Measurements from ENCODE around the gene HPF1. TPM values are rescaled to one million over a fixed set of nuclear protein-coding genes. Genes with fewer than 3 reads are reported as not detected.

The HPF1 gene
- total RNA-seq (2021) (34.3 to 40.0 TPM (median 35.5 TPM) in 3 replicates), Bru-seq, nascent RNA (percentile 76 among the genes with signal in this experiment)
- long read RNA-seq, experiment 1, transcript HPF1-201 (8 exons, 1,230 nt) = major isoform, 134 of 167 reads
- long read RNA-seq, experiment 1, partial matches to known transcripts = 7 of 167 reads
- long read RNA-seq, experiment 1, other reads (novel, unspliced or antisense) = 25 of 167 reads
- long read RNA-seq, experiment 2, transcript HPF1-201 (8 exons, 1,230 nt) = major isoform, 47 of 72 reads
- long read RNA-seq, experiment 2, partial matches to known transcripts = 17 of 72 reads
- long read RNA-seq, experiment 2, other reads (novel, unspliced or antisense) = 7 of 72 reads
- long read RNA-seq, experiment 3, transcript HPF1-201 (8 exons, 1,230 nt) = major isoform, 170 of 189 reads
- long read RNA-seq, experiment 3, partial matches to known transcripts = 6 of 189 reads
- long read RNA-seq, experiment 3, other reads (novel, unspliced or antisense) = 13 of 189 reads

DNA sequence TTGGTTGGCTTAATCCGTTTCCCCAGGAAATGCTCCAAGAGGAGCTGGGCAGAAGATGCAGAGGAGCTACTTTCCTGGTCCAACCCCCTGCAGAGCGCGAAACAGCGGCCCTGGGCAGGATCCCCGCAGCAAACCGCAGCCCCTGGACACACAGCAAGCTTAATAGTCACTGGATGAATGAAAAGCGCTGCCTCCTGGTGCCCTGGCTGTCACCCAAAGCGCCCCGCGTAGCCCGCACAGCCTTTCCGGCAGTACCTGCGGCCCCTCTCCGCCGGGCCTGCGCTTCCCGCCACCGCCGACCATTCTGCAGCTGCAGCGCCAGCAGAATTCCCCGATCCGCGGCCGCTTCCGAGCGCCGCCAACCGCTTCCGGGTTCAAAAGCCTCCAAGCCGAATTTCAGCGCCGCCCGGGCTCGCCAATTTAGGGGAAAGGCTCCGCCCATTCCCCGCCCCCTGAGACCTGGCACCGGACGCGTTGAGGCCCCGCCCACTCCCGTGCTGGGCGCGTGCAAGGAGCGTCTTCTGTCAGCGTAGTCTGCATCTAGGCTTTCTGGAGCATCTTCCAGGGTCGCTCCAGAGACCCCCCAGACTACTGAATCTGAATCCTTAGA, at the start of gene HPF1:
HPF1 (minus strand) TSS at position 370 of the 610 bp plus-strand sequence; CDS start at position 303, 67 bp downstream.
- Mint-ChIP-seq H3K4me1 (peaks cover 30% of the 10 kb centered on the region), H3K4me3 (peak within 1 kb of the TSS; percentile 88), H3K36me3 (peaks cover 5% of the 10 kb centered on the region; the same call in 1 of the 2 replicates), H3K27ac (peak within 1 kb of the TSS; percentile 88), H3K9me3 (no peaks in the 10 kb centered on the region), H3K27me3 (ENCODE audit: low read depth) (peaks cover 11% of the 10 kb centered on the region; the same call in 1 of the 2 replicates)
- DNase-seq (ENCODE audit: low spot score) (peak; percentile 97), ATAC-seq (peak; percentile 94)
- POLR2A ChIA-PET = interaction anchor here (0.5 to 1.0 kb wide), 3 partner anchors 68 to 799 kb away, joined by 3 to 7 read pairs (median 4); partner anchors contain the start of gene CBR4
- CTCF ChIA-PET = interaction anchor here (1.0 to 1.2 kb wide), 2 partner anchors 18 to 145 kb away, joined by 5 to 8 read pairs; no protein-coding TSS in a partner anchor
- no peak; the same call in 1 of the 2 replicates for TF ChIP-seq TEAD1 (CRISPR knock-in tag; IDR thresholded peaks at IDR 0.05)
- TF ChIP-seq, protein P1, sequence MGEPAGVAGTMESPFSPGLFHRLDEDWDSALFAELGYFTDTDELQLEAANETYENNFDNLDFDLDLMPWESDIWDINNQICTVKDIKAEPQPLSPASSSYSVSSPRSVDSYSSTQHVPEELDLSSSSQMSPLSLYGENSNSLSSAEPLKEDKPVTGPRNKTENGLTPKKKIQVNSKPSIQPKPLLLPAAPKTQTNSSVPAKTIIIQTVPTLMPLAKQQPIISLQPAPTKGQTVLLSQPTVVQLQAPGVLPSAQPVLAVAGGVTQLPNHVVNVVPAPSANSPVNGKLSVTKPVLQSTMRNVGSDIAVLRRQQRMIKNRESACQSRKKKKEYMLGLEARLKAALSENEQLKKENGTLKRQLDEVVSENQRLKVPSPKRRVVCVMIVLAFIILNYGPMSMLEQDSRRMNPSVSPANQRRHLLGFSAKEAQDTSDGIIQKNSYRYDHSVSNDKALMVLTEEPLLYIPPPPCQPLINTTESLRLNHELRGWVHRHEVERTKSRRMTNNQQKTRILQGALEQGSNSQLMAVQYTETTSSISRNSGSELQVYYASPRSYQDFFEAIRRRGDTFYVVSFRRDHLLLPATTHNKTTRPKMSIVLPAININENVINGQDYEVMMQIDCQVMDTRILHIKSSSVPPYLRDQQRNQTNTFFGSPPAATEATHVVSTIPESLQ (CRISPR knock-in tag; IDR thresholded peaks at IDR 0.05) = no peak
- TF ChIP-seq ZNF425 (CRISPR knock-in tag; conservative IDR thresholded peaks at IDR 0.05) = no peak
- TF ChIP-seq E2F1 (CRISPR knock-in tag; IDR thresholded peaks at IDR 0.05) = no peak
- no peak for TF ChIP-seq MXD4 (CRISPR knock-in tag; IDR thresholded peaks at IDR 0.05; ENCODE audit: borderline replicate concordance)
- TF ChIP-seq JUN (CRISPR knock-in tag; IDR thresholded peaks at IDR 0.05) = 0 out of 2 replicates have a peak, but pooled peaks have one; percentile 25
- 0 out of 2 replicates have a peak, but pooled peaks have one; percentile 30 for TF ChIP-seq FOXK1 (CRISPR knock-in tag; IDR thresholded peaks at IDR 0.05)
- TF ChIP-seq, protein P2, sequence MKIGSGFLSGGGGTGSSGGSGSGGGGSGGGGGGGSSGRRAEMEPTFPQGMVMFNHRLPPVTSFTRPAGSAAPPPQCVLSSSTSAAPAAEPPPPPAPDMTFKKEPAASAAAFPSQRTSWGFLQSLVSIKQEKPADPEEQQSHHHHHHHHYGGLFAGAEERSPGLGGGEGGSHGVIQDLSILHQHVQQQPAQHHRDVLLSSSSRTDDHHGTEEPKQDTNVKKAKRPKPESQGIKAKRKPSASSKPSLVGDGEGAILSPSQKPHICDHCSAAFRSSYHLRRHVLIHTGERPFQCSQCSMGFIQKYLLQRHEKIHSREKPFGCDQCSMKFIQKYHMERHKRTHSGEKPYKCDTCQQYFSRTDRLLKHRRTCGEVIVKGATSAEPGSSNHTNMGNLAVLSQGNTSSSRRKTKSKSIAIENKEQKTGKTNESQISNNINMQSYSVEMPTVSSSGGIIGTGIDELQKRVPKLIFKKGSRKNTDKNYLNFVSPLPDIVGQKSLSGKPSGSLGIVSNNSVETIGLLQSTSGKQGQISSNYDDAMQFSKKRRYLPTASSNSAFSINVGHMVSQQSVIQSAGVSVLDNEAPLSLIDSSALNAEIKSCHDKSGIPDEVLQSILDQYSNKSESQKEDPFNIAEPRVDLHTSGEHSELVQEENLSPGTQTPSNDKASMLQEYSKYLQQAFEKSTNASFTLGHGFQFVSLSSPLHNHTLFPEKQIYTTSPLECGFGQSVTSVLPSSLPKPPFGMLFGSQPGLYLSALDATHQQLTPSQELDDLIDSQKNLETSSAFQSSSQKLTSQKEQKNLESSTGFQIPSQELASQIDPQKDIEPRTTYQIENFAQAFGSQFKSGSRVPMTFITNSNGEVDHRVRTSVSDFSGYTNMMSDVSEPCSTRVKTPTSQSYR (CRISPR knock-in tag; IDR thresholded peaks at IDR 0.05) = no peak
- no peak for TF ChIP-seq HMGA2 (CRISPR knock-in tag; IDR thresholded peaks at IDR 0.05)
- TF ChIP-seq NFATC4 (CRISPR knock-in tag; IDR thresholded peaks at IDR 0.05) = no peak
- TF ChIP-seq, protein P3, sequence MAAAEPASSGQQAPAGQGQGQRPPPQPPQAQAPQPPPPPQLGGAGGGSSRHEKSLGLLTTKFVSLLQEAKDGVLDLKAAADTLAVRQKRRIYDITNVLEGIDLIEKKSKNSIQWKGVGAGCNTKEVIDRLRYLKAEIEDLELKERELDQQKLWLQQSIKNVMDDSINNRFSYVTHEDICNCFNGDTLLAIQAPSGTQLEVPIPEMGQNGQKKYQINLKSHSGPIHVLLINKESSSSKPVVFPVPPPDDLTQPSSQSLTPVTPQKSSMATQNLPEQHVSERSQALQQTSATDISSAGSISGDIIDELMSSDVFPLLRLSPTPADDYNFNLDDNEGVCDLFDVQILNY (CRISPR knock-in tag; IDR thresholded peaks at IDR 0.05) = peak; percentile 98
- TF ChIP-seq NR1H2 (CRISPR knock-in tag; IDR thresholded peaks at IDR 0.05) = no peak
- TF ChIP-seq ZNF317 (CRISPR knock-in tag; IDR thresholded peaks at IDR 0.05; ENCODE audit: borderline replicate concordance, low read depth) = no peak
- TF ChIP-seq GRHL2 (CRISPR knock-in tag; IDR thresholded peaks at IDR 0.05; ENCODE audit: insufficient replicate concordance, severe bottlenecking) = no peak
- TF ChIP-seq ZBTB43 (CRISPR knock-in tag; IDR thresholded peaks at IDR 0.05) = no peak
- TF ChIP-seq, protein P4, sequence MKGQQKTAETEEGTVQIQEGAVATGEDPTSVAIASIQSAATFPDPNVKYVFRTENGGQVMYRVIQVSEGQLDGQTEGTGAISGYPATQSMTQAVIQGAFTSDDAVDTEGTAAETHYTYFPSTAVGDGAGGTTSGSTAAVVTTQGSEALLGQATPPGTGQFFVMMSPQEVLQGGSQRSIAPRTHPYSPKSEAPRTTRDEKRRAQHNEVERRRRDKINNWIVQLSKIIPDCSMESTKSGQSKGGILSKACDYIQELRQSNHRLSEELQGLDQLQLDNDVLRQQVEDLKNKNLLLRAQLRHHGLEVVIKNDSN (CRISPR knock-in tag; IDR thresholded peaks at IDR 0.05) = no peak
- TF ChIP-seq ZNF416 (CRISPR knock-in tag; IDR thresholded peaks at IDR 0.05) = no peak
- TF ChIP-seq, protein P5, sequence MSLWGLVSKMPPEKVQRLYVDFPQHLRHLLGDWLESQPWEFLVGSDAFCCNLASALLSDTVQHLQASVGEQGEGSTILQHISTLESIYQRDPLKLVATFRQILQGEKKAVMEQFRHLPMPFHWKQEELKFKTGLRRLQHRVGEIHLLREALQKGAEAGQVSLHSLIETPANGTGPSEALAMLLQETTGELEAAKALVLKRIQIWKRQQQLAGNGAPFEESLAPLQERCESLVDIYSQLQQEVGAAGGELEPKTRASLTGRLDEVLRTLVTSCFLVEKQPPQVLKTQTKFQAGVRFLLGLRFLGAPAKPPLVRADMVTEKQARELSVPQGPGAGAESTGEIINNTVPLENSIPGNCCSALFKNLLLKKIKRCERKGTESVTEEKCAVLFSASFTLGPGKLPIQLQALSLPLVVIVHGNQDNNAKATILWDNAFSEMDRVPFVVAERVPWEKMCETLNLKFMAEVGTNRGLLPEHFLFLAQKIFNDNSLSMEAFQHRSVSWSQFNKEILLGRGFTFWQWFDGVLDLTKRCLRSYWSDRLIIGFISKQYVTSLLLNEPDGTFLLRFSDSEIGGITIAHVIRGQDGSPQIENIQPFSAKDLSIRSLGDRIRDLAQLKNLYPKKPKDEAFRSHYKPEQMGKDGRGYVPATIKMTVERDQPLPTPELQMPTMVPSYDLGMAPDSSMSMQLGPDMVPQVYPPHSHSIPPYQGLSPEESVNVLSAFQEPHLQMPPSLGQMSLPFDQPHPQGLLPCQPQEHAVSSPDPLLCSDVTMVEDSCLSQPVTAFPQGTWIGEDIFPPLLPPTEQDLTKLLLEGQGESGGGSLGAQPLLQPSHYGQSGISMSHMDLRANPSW (CRISPR knock-in tag; conservative IDR thresholded peaks at IDR 0.05; ENCODE audit: low read depth) = no peak
- no peak for TF ChIP-seq KAT7 (CRISPR knock-in tag; IDR thresholded peaks at IDR 0.05; ENCODE audit: borderline replicate concordance)
- TF ChIP-seq SOX15 (CRISPR knock-in tag; IDR thresholded peaks at IDR 0.05) = no peak
- TF ChIP-seq FOXJ3 (CRISPR knock-in tag; IDR thresholded peaks at IDR 0.05; ENCODE audit: borderline replicate concordance) = no peak
